A172 (cell line): ENCODE results near the gene MAGI1. TPM values are rescaled to one million over a fixed set of nuclear protein-coding genes. Genes with fewer than 3 reads are reported as not detected.

Source experiments
- DNase-seq: peaks from one replicate; pipeline ENCODE4 v3.0.0-alpha.2; 2015; ENCODE audit warnings: low spot score
- total RNA-seq: library from RNA; depleted of rRNA; stranded (reverse); fragments of >200 nt; shearing (Covaris generic); gene quantifications from 2 replicates; pipeline ENCODE4 v1.2.3, GENCODE V29; 2014

Gene MAGI1
- total RNA-seq, 1 experiment from 2014 or later, result 4.7 TPM

- DNase-seq, result no peak
Measured at GRCh38 chr3:66014651-66015050, 24.1 kb downstream of the MAGI1 start.

DNA sequence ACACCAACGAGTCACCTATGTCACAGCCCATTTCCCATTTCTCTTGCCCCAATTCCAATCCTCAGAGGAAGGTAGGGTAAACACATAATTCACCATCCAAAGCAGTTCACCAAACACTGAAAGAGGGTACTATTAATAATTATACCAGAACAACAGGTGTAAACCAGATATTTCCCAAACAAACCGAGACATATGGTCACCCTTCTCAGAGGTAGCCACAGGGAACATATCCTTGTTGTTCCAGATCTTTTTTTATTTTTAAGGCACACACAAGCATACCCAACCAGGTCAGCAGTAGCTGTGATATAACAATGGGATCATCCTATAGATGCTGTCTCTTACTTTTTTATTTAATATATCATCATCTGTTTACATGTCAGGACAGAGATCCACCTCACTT is 24.7 kb downstream of the MAGI1 start:
- DNase-seq, result no peak

GRCh38 chr3:66012711-66013110 is 26.0 kb downstream of the MAGI1 start:
- no peak for DNase-seq

DNA sequence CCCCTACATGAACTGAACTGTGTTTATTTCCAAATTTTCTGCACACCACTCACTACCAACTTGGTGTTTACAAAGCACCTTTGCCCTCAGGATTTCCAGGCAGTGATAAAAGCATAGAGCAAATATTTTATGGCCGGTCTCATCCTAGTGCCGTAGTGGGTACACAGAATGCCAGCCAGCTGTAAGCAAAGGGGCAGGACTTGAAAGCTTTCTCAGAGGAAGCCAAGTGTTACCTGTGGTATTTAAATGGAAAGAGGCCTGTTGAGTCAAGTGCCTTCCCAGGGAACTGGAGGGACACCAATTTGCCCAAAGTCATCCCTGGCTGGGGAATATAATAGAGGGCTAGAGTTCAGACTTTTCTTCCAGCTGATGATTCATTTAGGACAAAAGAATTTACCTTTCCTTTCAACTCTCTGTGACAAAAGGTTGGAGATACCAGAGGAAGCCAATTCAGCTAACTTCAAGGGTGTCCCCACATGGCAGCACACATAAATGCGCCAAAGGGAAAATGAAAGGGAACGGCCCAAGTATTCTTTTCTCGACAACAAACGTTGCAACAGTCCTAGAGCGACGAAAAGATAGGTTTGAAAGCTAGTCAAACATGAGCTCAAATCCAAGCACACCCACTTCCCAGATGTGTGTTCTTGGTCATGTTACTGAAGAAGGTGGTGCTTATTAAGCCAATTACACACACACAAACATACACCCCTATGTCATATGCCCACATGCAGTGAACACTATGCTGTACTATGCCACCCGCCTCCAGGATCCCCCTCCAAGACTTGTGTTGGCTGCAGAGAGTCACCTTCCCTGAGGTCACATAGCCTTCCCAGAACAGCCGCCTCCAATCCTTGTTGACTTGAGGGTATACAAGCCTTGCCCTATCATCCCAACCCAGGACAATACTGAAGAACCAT is 27.7 kb downstream of the MAGI1 start:
- no peak for DNase-seq

GRCh38 chr3:66010348-66010738 is 28.4 kb downstream of the MAGI1 start:
- no peak for DNase-seq

- no peak for DNase-seq
Measured at GRCh38 chr3:66004244-66004643, 34.5 kb downstream of the MAGI1 start.

DNA sequence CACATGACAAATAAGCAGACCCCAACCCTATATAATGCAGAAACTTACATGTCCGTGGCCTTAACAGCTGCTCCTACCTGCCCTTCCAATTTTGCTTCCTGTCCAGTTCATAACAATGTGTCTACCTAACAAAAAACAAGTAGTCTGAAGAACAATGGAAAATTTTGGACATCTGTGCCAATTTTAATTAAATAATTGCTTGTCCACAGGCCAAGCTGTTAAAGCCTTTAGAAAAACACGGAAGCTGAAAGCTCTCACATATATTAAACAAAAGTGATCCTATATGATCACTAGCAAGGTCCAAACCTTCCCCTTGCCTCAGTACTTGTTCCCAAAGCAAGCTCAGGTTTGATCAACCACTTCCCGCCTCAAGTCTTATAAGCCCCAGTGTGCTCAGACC is 37.1 kb downstream of the MAGI1 start:
- no peak for DNase-seq

- no peak for DNase-seq
Measured at GRCh38 chr3:66000506-66000905, 38.2 kb downstream of the MAGI1 start.

DNA sequence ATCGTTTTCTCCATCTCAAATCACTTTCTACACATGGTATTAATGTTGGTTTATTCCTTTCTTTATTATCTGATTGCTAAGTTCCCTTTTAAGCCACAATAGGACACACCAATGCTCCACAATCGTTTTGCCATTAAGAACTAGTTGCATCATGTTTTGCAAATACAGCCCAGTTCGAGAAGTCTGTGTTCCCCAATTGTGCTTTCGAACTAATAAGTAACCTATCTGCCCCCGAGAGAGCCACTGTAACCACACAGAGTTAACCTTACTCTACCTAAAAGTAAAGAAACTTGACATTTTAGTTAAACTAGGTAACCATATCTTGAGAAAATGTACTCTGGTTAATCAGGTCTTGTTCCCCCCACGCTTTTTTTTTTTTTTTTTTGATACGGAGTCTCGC is 39.1 kb downstream of the MAGI1 start:
- no peak for DNase-seq

GRCh38 chr3:65996589-65996988 is 42.1 kb downstream of the MAGI1 start:
- DNase-seq, result no peak

GRCh38 chr3:65995515-65995914 is 43.2 kb downstream of the MAGI1 start:
- DNase-seq, result no peak

DNA sequence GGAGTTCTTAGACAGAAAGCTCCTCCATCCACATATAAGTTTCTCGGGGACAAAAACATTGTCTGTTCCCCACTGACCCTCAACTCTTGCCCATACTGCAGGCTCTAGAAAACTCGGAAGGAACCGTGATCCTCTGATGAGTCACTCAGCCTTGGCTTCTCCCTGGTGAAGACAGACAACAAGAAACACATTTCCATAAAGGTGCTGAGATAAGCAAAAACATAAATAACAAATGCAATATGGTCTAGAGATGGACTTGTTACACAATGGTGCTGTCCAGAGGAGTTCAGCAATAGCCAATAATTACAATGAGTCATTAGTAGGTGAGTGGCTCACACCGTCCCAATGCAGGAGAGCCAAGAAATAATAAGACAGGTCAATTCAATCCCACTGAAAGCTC is 43.7 kb downstream of the MAGI1 start:
- DNase-seq, result no peak

DNA sequence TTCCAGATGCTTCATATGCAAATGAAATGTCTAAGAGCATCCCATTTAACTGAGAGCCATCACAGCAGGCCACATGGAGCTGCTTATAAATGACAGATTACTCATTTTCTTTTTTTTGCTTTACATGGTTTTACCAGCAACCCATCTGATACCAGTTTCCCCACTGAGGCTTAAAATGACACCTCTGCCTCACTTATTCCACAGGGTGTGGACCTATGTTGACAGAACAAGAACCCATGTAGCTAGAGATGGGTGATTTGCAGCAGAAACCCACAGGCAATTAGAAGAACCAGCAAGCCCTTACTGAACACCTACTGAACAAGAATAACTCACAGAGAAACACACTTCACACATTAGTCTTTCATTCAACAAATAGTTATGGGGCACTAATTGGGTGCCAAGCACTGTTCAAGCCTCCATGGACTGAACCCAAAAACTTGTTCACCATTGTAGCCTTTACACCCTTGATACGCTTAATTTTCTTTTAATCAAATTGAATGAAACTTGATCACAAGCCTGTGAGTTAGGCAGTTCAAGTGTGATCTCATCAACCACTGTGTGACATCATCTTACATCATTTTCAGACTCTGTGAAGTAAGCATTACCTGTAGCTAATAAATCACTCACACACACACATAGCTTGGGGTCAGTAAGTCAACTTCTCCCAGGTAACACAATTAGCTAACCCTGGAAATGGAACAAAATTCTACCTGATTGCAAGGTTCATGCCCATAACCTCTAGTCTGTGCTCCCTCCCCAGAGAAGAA is 45.4 kb downstream of the MAGI1 start:
- no peak for DNase-seq

DNA sequence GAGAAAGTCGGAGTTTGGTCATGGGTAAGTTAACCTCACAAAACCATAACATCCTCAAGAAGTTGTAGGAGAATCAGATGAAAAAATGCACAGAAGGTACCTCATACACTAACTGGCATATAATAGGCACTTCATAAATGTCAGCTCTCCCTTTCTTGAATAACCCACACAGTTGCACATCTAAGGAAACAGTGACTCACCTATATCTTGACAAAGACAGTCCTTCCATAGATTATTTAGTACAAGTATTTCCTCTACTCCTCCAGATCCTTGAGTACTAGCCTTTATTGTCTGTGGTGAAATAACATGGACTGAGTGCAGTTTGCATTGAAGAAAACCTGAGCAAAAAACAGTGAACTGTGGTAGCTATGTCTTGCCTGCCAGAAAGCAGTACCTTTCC is 46.6 kb downstream of the MAGI1 start:
- DNase-seq, result no peak

DNA sequence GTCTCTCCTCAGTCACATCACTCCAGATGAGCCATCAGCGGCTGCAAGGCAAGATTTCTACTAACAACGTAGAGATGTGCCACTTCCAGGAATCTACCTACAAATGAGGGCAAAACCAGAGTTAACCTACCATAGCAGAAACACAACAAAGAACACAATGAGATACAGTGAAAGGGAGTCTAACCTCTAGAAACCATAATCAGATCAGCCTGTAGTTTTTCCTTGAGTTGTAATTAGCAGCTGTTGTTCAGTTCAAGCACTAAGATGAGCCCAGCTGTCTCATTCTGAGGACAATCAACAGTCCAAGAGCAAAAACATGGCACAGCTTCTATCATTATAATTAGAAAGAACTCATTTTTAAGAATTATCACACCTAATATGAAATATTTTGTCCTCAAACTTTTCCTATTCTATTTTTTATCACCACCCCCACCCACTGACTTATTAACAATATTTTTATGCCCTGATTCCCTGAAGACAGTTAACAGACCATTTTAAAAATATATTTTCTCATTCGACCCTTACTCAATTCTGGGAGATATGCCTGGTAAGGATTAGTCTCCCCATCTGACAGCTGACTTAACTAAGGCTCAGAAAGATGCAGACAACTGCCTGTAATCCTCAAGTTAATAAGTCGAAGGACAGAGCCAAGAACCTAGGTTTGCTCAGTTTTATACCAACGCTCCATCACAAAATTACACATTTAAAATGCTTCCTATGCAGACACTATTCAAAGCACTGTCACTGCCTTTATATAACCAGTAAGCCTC is 50.1 kb downstream of the MAGI1 start:
- no peak for DNase-seq

DNA sequence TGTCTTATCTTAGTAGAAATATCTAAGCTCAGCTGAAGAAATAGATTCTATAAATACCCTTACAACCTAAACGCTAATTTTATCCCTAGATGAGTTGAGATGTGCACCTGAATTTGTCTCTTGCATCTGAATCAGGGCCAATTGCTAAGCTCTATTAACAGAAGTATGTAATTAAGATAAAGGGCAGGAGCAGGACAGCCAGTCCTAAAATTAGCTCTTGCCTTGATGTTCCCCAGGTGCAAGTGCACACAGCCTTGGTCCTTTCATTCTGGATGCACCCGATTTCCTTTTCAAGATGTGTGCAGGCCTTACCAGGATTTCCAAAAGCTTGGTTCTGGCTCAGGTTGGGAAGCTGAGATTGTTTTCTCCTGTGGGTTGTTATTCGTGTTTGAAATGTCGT is 52.4 kb downstream of the MAGI1 start:
- DNase-seq, result no peak

- no peak for DNase-seq
Measured at GRCh38 chr3:65984975-65985374, 53.7 kb downstream of the MAGI1 start.

- no peak for DNase-seq
Measured at GRCh38 chr3:65983100-65983499, 55.6 kb downstream of the MAGI1 start.

- peak; percentile 41 for DNase-seq
Measured at GRCh38 chr3:65979731-65980130, 59.0 kb downstream of the MAGI1 start.

DNA sequence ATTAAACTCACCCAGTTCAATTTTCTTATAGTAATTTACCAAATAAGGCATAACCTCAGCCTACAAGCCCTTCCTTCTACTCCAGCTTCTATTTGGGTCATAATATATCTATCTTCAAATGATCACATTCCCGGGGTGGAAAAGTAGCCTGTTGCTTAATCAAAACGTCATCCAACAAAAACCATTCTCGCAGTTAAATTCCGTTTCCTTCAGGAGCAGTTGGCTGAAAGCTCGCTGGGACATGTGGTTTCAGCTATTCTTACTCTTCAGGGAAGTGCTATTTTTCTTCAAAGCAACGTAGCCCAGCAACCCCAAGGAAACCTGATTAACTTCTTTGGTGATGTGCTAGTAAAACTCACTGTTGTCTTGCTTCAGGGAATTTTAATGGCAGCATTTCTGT is 59.6 kb downstream of the MAGI1 start:
- no peak for DNase-seq

GRCh38 chr3:65978116-65978515 is 60.6 kb downstream of the MAGI1 start:
- DNase-seq, result no peak

- no peak for DNase-seq
Measured at GRCh38 chr3:65975032-65975431, 63.7 kb downstream of the MAGI1 start.
